HepG2 (cell line): ENCODE results near the gene XPO5. TPM values are rescaled to one million over a fixed set of nuclear protein-coding genes. Genes with fewer than 3 reads are reported as not detected.

Source experiments
- BRCA1 ChIP-seq: sonication (generic); formaldehyde crosslinking; IDR thresholded peaks from 2 replicates; pipeline ENCODE4 v1.4.0; 2020; ENCODE audit warnings: missing genetic modification reagents
- DNMT1 ChIP-seq: sonication (generic); formaldehyde crosslinking; IDR thresholded peaks from 2 replicates; pipeline ENCODE4 v1.5.1; 2020; ENCODE audit warnings: mild to moderate bottlenecking, missing genetic modification reagents
- EZH2 ChIP-seq: conservative IDR thresholded peaks from 2 replicates; pipeline ENCODE4 v1.6.1; 2012; ENCODE audit warnings: mild to moderate bottlenecking, low read depth, low read length, moderate library complexity
- IKZF4 ChIP-seq: sonication (generic); formaldehyde crosslinking; IDR thresholded peaks from 2 replicates; pipeline ENCODE4 v1.5.1; 2020; ENCODE audit warnings: borderline replicate concordance, mild to moderate bottlenecking, low read depth, missing genetic modification reagents; ENCODE audit errors: not compliant biosample characterization
- IRF2 ChIP-seq: IDR thresholded peaks from 2 replicates; pipeline ENCODE4 v1.6.1; 2018; ENCODE audit warnings: missing genetic modification reagents, missing compliant biosample characterization
- RORA ChIP-seq: sonication (generic); formaldehyde crosslinking; IDR thresholded peaks from 2 replicates; pipeline ENCODE4 v1.5.0; 2020; ENCODE audit warnings: mild to moderate bottlenecking, missing genetic modification reagents, moderate library complexity
- SMAD1 ChIP-seq: sonication (generic); formaldehyde crosslinking; IDR thresholded peaks from 2 replicates; pipeline ENCODE4 v1.4.0; 2020; ENCODE audit warnings: missing genetic modification reagents, low read depth, mild to moderate bottlenecking, borderline replicate concordance
- THYN1 ChIP-seq: sonication (generic); formaldehyde crosslinking; IDR thresholded peaks from 2 replicates; pipeline ENCODE4 v1.8.1; 2023; ENCODE audit warnings: low read depth, mild to moderate bottlenecking, moderate library complexity, missing genetic modification reagents, borderline replicate concordance
- ZNF256 ChIP-seq: sonication (generic); formaldehyde crosslinking; conservative IDR thresholded peaks from 2 replicates; pipeline ENCODE4 v1.4.0; 2020; ENCODE audit warnings: missing genetic modification reagents
- ZNF292 ChIP-seq: sonication (generic); formaldehyde crosslinking; IDR thresholded peaks from 2 replicates; pipeline ENCODE4 v1.8.1; 2022; ENCODE audit warnings: mild to moderate bottlenecking, low read depth, missing genetic modification reagents, borderline replicate concordance
- ZNF431 ChIP-seq: sonication (generic); formaldehyde crosslinking; IDR thresholded peaks from 2 replicates; pipeline ENCODE4 v1.9.0; 2022; ENCODE audit warnings: missing genetic modification reagents, low read depth, mild to moderate bottlenecking, borderline replicate concordance
- ZNF546 ChIP-seq: sonication (generic); formaldehyde crosslinking; conservative IDR thresholded peaks from 2 replicates; pipeline ENCODE4 v1.8.1; 2023; ENCODE audit warnings: mild to moderate bottlenecking, missing genetic modification reagents
- ZNF614 ChIP-seq: IDR thresholded peaks from 2 replicates; pipeline ENCODE4 v1.6.1; 2018; ENCODE audit warnings: missing biosample characterization, missing genetic modification reagents, inconsistent platforms, borderline replicate concordance
- ZSCAN21 ChIP-seq: sonication (generic); formaldehyde crosslinking; IDR thresholded peaks from 2 replicates; pipeline ENCODE4 v1.8.0; 2022; ENCODE audit warnings: mild to moderate bottlenecking, missing genetic modification reagents, moderate library complexity, borderline replicate concordance
- polyA plus RNA-seq, 8 experiments: library from polyadenylated mRNA; depleted of rRNA in 3 of 8; stranded (reverse) in 7 of 8; unstranded in 1 of 8; fragments of >200 nt; fragmentation: Illumina TruSeq in 4 of 8; extraction: Trizol in 4 of 8; gene quantifications; 2 replicates each; pipeline versions ENCODE4 v1.2.1 to v1.2.3, GENCODE V29; 2011 to 2016; ENCODE audit warnings: low read depth in 4 of 8, missing spikeins in 1 of 8, mixed read lengths in 1 of 8; ENCODE audit not compliant: insufficient read depth in 1 of 8
- total RNA-seq, 5 experiments: library from RNA; depleted of rRNA; stranded (reverse); fragments of >200 nt; fragmentation: Illumina TruSeq; extraction: Trizol; gene quantifications; 2 replicates each; pipeline ENCODE4 v1.2.3, GENCODE V29; 2016; ENCODE audit warnings: low read depth in 1 of 5
- TF ChIP-seq, protein P1 (sequence below), 2 experiments: sonication (generic) in 1 of 2; formaldehyde crosslinking in 1 of 2; IDR thresholded peaks; 2 replicates each; pipeline versions ENCODE4 v1.5.1 to v1.6.1; 2011 to 2020; ENCODE audit warnings: borderline replicate concordance in 1 of 2, low read depth in 1 of 2, low read length in 1 of 2, mild to moderate bottlenecking in 1 of 2, missing genetic modification reagents in 1 of 2, moderate library complexity in 1 of 2
- TF ChIP-seq, protein P2 (sequence below): sonication (generic); formaldehyde crosslinking; IDR thresholded peaks from 2 replicates; pipeline ENCODE4 v1.4.0; 2020; ENCODE audit warnings: mild to moderate bottlenecking, missing genetic modification reagents
- TF ChIP-seq, protein P3 (sequence below): sonication (generic); formaldehyde crosslinking; IDR thresholded peaks from 2 replicates; pipeline ENCODE4 v1.4.0; 2020; ENCODE audit warnings: mild to moderate bottlenecking, missing genetic modification reagents, borderline replicate concordance
- TF ChIP-seq, protein P4 (sequence below): sonication (generic); formaldehyde crosslinking; IDR thresholded peaks from 2 replicates; pipeline ENCODE4 v1.8.1; 2023; ENCODE audit warnings: mild to moderate bottlenecking, missing genetic modification reagents, borderline replicate concordance

Gene XPO5
- total and polyA plus RNA-seq, 2 of the 13 experiments (the other 11 are each of a cell fraction or from before 2014, with no cell fraction given): 52.2 to 68.0 TPM

DNA sequence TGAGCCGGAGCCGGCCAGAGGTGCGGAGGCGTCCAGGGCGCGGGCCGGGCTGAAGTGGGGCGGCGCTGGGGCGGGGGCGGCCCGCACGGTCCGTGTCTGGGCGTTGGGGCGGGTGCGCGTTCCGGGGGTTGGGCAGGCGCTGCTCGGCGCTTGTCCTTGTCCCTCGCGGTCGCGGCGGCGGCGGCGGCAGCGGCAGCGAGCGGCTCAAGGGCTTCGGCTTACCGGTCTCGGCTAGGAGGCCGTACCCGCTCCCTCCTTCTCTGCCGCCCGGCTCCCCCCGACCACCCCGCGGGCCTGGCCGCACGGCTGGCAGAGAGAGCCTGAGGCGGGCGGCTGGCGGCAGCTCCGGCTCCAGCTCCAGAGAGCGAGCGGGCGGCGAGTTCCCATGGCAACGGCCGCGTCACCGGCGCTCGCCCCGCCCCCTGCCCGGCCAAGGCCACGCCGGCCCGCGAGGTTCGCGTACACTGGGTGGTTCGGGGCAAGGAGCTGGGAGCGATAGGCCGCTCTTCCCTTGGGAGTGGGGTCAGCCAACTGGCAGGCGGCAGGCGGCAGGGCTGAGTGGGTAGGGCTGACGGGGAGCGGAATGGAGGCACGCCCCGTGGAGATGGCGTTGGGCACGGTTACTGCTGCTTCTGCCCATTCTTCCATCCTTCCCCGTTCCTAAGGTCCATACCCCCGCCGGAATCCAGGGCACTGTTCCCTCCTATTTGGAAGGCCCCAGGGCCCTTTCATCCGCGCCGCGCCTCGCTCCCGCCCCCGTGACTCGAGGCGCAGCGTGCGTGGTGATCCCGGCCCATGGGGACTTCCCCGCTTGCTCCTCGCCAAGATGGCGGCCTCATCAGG is 65.6 kb downstream of the XPO5 start, which contains the start of gene LRRC73 (continued):
- TF ChIP-seq, protein P1, sequence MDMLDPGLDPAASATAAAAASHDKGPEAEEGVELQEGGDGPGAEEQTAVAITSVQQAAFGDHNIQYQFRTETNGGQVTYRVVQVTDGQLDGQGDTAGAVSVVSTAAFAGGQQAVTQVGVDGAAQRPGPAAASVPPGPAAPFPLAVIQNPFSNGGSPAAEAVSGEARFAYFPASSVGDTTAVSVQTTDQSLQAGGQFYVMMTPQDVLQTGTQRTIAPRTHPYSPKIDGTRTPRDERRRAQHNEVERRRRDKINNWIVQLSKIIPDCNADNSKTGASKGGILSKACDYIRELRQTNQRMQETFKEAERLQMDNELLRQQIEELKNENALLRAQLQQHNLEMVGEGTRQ (IDR thresholded peaks at IDR 0.05; ENCODE audit: low read depth, low read length): no peak
- TF ChIP-seq, protein P1 (CRISPR knock-in tag; IDR thresholded peaks at IDR 0.05; ENCODE audit: borderline replicate concordance): no peak
- TF ChIP-seq IKZF4 (CRISPR knock-in tag): peak; percentile 76
- no peak for TF ChIP-seq EZH2
- no peak; the same call in 1 of the 2 replicates for TF ChIP-seq SMAD1 (CRISPR knock-in tag)
- peak; percentile 80 for TF ChIP-seq DNMT1 (CRISPR knock-in tag)
- no peak for TF ChIP-seq ZNF256
- peak; percentile 64; the same call in 1 of the 2 replicates for TF ChIP-seq ZNF431 (CRISPR knock-in tag)
- TF ChIP-seq RORA (CRISPR knock-in tag): no peak
- TF ChIP-seq ZSCAN21 (CRISPR knock-in tag): no peak; the same call in none of the 2 replicates
- TF ChIP-seq, protein P2, sequence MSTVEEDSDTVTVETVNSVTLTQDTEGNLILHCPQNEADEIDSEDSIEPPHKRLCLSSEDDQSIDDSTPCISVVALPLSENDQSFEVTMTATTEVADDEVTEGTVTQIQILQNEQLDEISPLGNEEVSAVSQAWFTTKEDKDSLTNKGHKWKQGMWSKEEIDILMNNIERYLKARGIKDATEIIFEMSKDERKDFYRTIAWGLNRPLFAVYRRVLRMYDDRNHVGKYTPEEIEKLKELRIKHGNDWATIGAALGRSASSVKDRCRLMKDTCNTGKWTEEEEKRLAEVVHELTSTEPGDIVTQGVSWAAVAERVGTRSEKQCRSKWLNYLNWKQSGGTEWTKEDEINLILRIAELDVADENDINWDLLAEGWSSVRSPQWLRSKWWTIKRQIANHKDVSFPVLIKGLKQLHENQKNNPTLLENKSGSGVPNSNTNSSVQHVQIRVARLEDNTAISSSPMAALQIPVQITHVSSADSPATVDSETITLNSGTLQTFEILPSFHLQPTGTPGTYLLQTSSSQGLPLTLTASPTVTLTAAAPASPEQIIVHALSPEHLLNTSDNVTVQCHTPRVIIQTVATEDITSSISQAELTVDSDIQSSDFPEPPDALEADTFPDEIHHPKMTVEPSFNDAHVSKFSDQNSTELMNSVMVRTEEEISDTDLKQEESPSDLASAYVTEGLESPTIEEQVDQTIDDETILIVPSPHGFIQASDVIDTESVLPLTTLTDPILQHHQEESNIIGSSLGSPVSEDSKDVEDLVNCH (CRISPR knock-in tag): no peak
- peak; percentile 51; the same call in 1 of the 2 replicates for TF ChIP-seq ZNF546 (CRISPR knock-in tag)
- TF ChIP-seq IRF2 (CRISPR knock-in tag): no peak
- no peak for TF ChIP-seq BRCA1
- TF ChIP-seq, protein P3, sequence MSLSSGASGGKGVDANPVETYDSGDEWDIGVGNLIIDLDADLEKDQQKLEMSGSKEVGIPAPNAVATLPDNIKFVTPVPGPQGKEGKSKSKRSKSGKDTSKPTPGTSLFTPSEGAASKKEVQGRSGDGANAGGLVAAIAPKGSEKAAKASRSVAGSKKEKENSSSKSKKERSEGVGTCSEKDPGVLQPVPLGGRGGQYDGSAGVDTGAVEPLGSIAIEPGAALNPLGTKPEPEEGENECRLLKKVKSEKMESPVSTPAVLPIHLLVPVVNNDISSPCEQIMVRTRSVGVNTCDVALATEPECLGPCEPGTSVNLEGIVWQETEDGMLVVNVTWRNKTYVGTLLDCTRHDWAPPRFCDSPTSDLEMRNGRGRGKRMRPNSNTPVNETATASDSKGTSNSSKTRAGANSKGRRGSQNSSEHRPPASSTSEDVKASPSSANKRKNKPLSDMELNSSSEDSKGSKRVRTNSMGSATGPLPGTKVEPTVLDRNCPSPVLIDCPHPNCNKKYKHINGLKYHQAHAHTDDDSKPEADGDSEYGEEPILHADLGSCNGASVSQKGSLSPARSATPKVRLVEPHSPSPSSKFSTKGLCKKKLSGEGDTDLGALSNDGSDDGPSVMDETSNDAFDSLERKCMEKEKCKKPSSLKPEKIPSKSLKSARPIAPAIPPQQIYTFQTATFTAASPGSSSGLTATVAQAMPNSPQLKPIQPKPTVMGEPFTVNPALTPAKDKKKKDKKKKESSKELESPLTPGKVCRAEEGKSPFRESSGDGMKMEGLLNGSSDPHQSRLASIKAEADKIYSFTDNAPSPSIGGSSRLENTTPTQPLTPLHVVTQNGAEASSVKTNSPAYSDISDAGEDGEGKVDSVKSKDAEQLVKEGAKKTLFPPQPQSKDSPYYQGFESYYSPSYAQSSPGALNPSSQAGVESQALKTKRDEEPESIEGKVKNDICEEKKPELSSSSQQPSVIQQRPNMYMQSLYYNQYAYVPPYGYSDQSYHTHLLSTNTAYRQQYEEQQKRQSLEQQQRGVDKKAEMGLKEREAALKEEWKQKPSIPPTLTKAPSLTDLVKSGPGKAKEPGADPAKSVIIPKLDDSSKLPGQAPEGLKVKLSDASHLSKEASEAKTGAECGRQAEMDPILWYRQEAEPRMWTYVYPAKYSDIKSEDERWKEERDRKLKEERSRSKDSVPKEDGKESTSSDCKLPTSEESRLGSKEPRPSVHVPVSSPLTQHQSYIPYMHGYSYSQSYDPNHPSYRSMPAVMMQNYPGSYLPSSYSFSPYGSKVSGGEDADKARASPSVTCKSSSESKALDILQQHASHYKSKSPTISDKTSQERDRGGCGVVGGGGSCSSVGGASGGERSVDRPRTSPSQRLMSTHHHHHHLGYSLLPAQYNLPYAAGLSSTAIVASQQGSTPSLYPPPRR: 0 out of 2 replicates have a peak, but pooled peaks have one; percentile 39
- TF ChIP-seq, protein P4, sequence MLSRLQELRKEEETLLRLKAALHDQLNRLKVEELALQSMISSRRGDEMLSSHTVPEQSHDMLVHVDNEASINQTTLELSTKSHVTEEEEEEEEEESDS (CRISPR knock-in tag): no peak
- TF ChIP-seq ZNF292 (CRISPR knock-in tag): no peak
- TF ChIP-seq THYN1: no peak
- no peak; the same call in 1 of the 2 replicates for TF ChIP-seq ZNF614 (CRISPR knock-in tag)
